B cell (primary cell): Measurements from ENCODE around the gene GABRG3. TPM values are rescaled to one million over a fixed set of nuclear protein-coding genes. Genes with fewer than 3 reads are reported as not detected.

Experiments
- ATAC-seq: fragments of 200-7000 bp; cut with Tn5 transposase; one replicate; pipeline ENCODE4 v1.10.0; 2021; ENCODE audit warnings: low read depth, mild to moderate bottlenecking, moderate number of reproducible peaks, moderate library complexity
- CTCF ChIA-PET: fragments of 350-600 bp; sonication (Branson Sonifier 250); formaldehyde crosslinking; loops from one replicate; lab custom pipeline; 2021; ENCODE audit warnings: antibody characterized with exemption, inconsistent platforms; lab: Charles Lee
- POLR2A ChIA-PET: fragments of 350-600 bp; sonication (Branson Sonifier 250); formaldehyde crosslinking; loops from one replicate; lab custom pipeline; 2021; ENCODE audit warnings: antibody characterized with exemption; lab: Charles Lee
- DNase-seq: peaks from one replicate; pipeline ENCODE4 v3.0.0; 2013
- H2AFZ ChIP-seq: 2 replicates; pipeline ENCODE4 v1.6.1; 2012; ENCODE audit warnings: mild to moderate bottlenecking, low read depth, low read length; ENCODE audit not compliant: insufficient read depth, poor library complexity, severe bottlenecking
- H3K27ac ChIP-seq, 2 donors: 1 replicate in 1 of 2; 2 replicates in 1 of 2; pipeline ENCODE4 v1.5.1; 2012 to 2013; ENCODE audit warnings: low read length in 2 of 2, mild to moderate bottlenecking in 2 of 2, moderate library complexity in 1 of 2
- H3K27me3 ChIP-seq, 4 experiments: fragments of 200-600 bp in 1 of 4; sonication (generic) in 1 of 4; replicated peaks in 1 of 4; 1 replicate in 2 of 4; 2 replicates in 2 of 4; pipeline versions ENCODE4 v1.6.1 to v1.7.0; 2013 to 2016; ENCODE audit warnings: low read length in 3 of 4, mild to moderate bottlenecking in 2 of 4, mixed read lengths in 1 of 4, moderate library complexity in 1 of 4; ENCODE audit not compliant: insufficient read depth in 4 of 4, control insufficient read depth in 3 of 4; ENCODE audit errors: control extremely low read depth in 1 of 4
- H3K36me3 ChIP-seq, 2 experiments: replicated peaks in 1 of 2; 1 replicate in 1 of 2; 2 replicates in 1 of 2; pipeline versions ENCODE4 v1.6.1 to v1.7.1; 2013; ENCODE audit warnings: low read length in 1 of 2; ENCODE audit not compliant: insufficient read depth in 2 of 2, control insufficient read depth in 1 of 2; ENCODE audit errors: control extremely low read depth in 1 of 2, extremely low read depth in 1 of 2
- H3K4me1 ChIP-seq, 2 donors: fragments of 200-600 bp in 1 of 2; sonication (generic) in 1 of 2; 1 replicate in 1 of 2; 2 replicates in 1 of 2; pipeline versions ENCODE4 v1.5.1 to v1.6.1; 2013 to 2017; ENCODE audit warnings: low read length in 2 of 2; ENCODE audit not compliant: control insufficient read depth in 2 of 2, insufficient read depth in 2 of 2
- H3K4me2 ChIP-seq: replicated peaks from 2 replicates; pipeline ENCODE3; 2012; ENCODE audit warnings: mild to moderate bottlenecking, low read depth, low read length; ENCODE audit not compliant: poor library complexity, severe bottlenecking
- H3K4me3 ChIP-seq, 5 experiments: fragments of 200-600 bp in 1 of 5; sonication (generic) in 1 of 5; 1 replicate in 3 of 5; 2 replicates in 2 of 5; pipeline versions ENCODE4 v1.5.1 to v1.7.0; 2011 to 2016; ENCODE audit warnings: low read length in 4 of 5, mild to moderate bottlenecking in 4 of 5, low read depth in 2 of 5, control low read depth in 1 of 5, moderate library complexity in 1 of 5; ENCODE audit not compliant: insufficient read depth in 1 of 5; ENCODE audit errors: control extremely low read depth in 1 of 5, extremely low read depth in 1 of 5
- H3K79me2 ChIP-seq: fragments of 200-600 bp; sonication (generic); one replicate; pipeline ENCODE4 v1.6.0; 2016; ENCODE audit warnings: low read length; ENCODE audit not compliant: control insufficient read depth, insufficient read depth
- H3K9ac ChIP-seq: fragments of 200-600 bp; sonication (generic); 2 replicates; pipeline ENCODE4 v1.6.1; 2017; ENCODE audit warnings: mild to moderate bottlenecking, low read length, moderate library complexity
- H3K9me3 ChIP-seq, 3 donors: one replicate each; pipeline versions ENCODE4 v1.6.1 to v1.7.1; 2013; ENCODE audit warnings: low read length in 2 of 3; ENCODE audit not compliant: control insufficient read depth in 2 of 3, insufficient read depth in 1 of 3; ENCODE audit errors: control extremely low read depth in 1 of 3
- H4K20me1 ChIP-seq: 2 replicates; pipeline ENCODE4 v1.6.0; 2012; ENCODE audit warnings: mild to moderate bottlenecking, low read length; ENCODE audit not compliant: insufficient read depth, control insufficient read depth, poor library complexity, severe bottlenecking
- H3K27ac Mint-ChIP-seq: one replicate; pipeline ENCODE4 v1.8.0; 2021; ENCODE audit warnings: mixed read lengths
- H3K27me3 Mint-ChIP-seq: one replicate; pipeline ENCODE4 v1.8.0; 2021; ENCODE audit warnings: mixed read lengths
- H3K4me1 Mint-ChIP-seq: one replicate; pipeline ENCODE4 v1.8.0; 2021; ENCODE audit warnings: mixed read lengths
- H3K4me3 Mint-ChIP-seq: one replicate; pipeline ENCODE4 v1.8.0; 2021; ENCODE audit warnings: mixed read lengths
- H3K9me3 Mint-ChIP-seq: one replicate; pipeline ENCODE4 v1.8.0; 2022; ENCODE audit warnings: mixed read lengths; ENCODE audit not compliant: insufficient read depth
- EZH2 ChIP-seq: IDR thresholded peaks from 2 replicates; pipeline ENCODE4 v1.6.1; 2012; ENCODE audit warnings: borderline replicate concordance, low read depth, mild to moderate bottlenecking, moderate library complexity, low read length; ENCODE audit not compliant: insufficient read depth, poor library complexity, severe bottlenecking
- WGBS: methylation state at CpG from one replicate; pipeline ENCODE4 v1.1.5; 2013; ENCODE audit warnings: missing lambda C conversion rate; ENCODE audit not compliant: insufficient coverage; 5-methylcytosine and 5-hydroxymethylcytosine counted together
- intact Hi-C: fragments of 100-400 bp; cut with micrococcal nuclease; formaldehyde crosslinking; loops from one replicate; pipeline ENCODE4 v1.10.0; 2022
- polyA plus RNA-seq: library from polyadenylated mRNA; depleted of rRNA; stranded (reverse); fragments of >200 nt; gene quantifications from 2 replicates; pipeline ENCODE4 v1.2.3, GENCODE V29; 2012
- total RNA-seq, 2 donors: library from RNA; stranded (reverse); fragments of 120-200 nt in 1 of 2; gene quantifications; 1 replicate in 1 of 2; 2 replicates in 1 of 2; pipeline versions ENCODE4 v1.2.3 to v1.2.4, GENCODE V29; 2013 to 2022
- TF ChIP-seq, protein P1 (sequence below): fragments of 200-600 bp; IDR thresholded peaks from one replicate; pipeline ENCODE4 v1.8.0; 2022; ENCODE audit warnings: antibody characterized with exemption, mild to moderate bottlenecking

Gene GABRG3
- total and polyA plus RNA-seq, 2 donors (not counting 1 experiment from before 2014, with no cell fraction given) = not detected

DNA sequence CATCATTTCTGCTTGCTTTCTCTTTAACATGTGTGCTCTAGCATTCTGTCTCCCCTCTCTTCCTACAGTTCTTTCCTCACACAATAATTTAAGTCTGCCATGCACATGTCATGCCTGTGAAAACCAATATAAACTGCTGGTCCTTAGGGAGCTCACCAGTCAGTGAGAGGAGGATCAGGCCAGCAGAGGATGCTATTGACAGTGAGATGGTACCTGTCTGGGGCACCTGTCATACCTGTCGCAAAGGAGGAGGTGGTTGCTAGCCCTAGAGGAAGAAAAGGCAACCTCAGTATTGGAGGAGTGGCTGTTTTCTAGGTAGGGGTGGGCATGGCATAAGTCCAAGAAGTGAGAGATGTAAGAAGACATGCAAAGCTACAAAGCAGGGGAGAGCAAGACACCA is 194.6 kb downstream of the GABRG3 start:
- Histone ChIP-seq H4K20me1 (no peaks in the 10 kb centered on the region), H3K27me3 (no peaks in the 10 kb centered on the region), H3K4me1 (no peaks in the 10 kb centered on the region), H3K27ac (no peak overlapping the region), H3K4me3 (no peak overlapping the region), H3K4me2 (no peak overlapping the region), H3K9ac (no peak overlapping the region), H3K9me3 (peaks cover 0 to 6% (median 0%) of the 10 kb centered on the region in 3 donors), H3K79me2 (no peaks in the 10 kb centered on the region), H3K36me3 (no peaks in the 10 kb centered on the region), H2AFZ (no peak overlapping the region)
- ATAC-seq = no peak
- Mint-ChIP-seq H3K4me1 (no peaks in the 10 kb centered on the region), H3K9me3 (peaks cover 9% of the 10 kb centered on the region), H3K4me3 (no peak overlapping the region), H3K27ac (no peak overlapping the region), H3K27me3 (no peaks in the 10 kb centered on the region)
- WGBS = 100% methylated on average over 1 of the region's 1 CpG
- TF ChIP-seq, protein P1, sequence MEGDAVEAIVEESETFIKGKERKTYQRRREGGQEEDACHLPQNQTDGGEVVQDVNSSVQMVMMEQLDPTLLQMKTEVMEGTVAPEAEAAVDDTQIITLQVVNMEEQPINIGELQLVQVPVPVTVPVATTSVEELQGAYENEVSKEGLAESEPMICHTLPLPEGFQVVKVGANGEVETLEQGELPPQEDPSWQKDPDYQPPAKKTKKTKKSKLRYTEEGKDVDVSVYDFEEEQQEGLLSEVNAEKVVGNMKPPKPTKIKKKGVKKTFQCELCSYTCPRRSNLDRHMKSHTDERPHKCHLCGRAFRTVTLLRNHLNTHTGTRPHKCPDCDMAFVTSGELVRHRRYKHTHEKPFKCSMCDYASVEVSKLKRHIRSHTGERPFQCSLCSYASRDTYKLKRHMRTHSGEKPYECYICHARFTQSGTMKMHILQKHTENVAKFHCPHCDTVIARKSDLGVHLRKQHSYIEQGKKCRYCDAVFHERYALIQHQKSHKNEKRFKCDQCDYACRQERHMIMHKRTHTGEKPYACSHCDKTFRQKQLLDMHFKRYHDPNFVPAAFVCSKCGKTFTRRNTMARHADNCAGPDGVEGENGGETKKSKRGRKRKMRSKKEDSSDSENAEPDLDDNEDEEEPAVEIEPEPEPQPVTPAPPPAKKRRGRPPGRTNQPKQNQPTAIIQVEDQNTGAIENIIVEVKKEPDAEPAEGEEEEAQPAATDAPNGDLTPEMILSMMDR = no peak
- no peak for TF ChIP-seq EZH2
- no peak for DNase-seq
- ChIA-PET POLR2A (no interaction called here), CTCF (no interaction called here)
- intact Hi-C loops = no loop called here

GRCh38 chr15:27166917-27167316 is 195.9 kb downstream of the GABRG3 start:
- Mint-ChIP-seq H3K27me3 (no peaks in the 10 kb centered on the region), H3K4me3 (no peak overlapping the region), H3K9me3 (peaks cover 13% of the 10 kb centered on the region), H3K27ac (no peak overlapping the region), H3K4me1 (no peaks in the 10 kb centered on the region)
- CTCF ChIA-PET = no interaction called here
- Histone ChIP-seq H3K27ac (no peak overlapping the region), H3K9me3 (peaks cover 0 to 9% (median 0%) of the 10 kb centered on the region in 3 donors), H3K36me3 (no peaks in the 10 kb centered on the region), H3K27me3 (no peaks in the 10 kb centered on the region), H3K4me2 (no peak overlapping the region), H3K4me3 (no peak overlapping the region), H3K79me2 (no peaks in the 10 kb centered on the region), H2AFZ (no peak overlapping the region), H3K4me1 (no peaks in the 10 kb centered on the region), H3K9ac (no peak overlapping the region), H4K20me1 (no peaks in the 10 kb centered on the region)
- ATAC-seq = no peak
- intact Hi-C loops = no loop called here
- POLR2A ChIA-PET = no interaction called here
- TF ChIP-seq EZH2 = no peak
- no peak for DNase-seq
- WGBS = 48% methylated on average over 2 of the region's 4 CpGs
